HepG2 (cell line): ENCODE measurements around the gene PANK4. TPM values are rescaled to one million over a fixed set of nuclear protein-coding genes. Genes with fewer than 3 reads are reported as not detected.

Source experiments
- ATAC-seq: fragments of 200-7000 bp; cut with Tn5 transposase; 3 replicates; pipeline ENCODE4 v1.9.1; 2020; ENCODE audit warnings: mild to moderate bottlenecking, moderate library complexity
- BruUV-seq: library from RNA; stranded (reverse); fragments of 400-500 nt; replicated peaks from 2 replicates; lab custom pipeline; 2021; lab: Mats Ljungman, UMichigan
- CTCF ChIA-PET: fragments of 300-600 bp; formaldehyde crosslinking; extraction: SDS; loops from one replicate; lab custom pipeline; 2021; ENCODE audit warnings: low total read pairs, inconsistent platforms, low intra/inter-chr PET ratio; lab: Yijun Ruan, JAX
- POLR2A ChIA-PET: fragments of 350-600 bp; sonication (Branson Sonifier 250); formaldehyde crosslinking; loops from one replicate; lab custom pipeline; 2020; ENCODE audit warnings: antibody characterized with exemption, inconsistent platforms; lab: Yijun Ruan, JAX
- DNase-seq: peaks from one replicate; pipeline ENCODE4 v3.0.0-alpha.2; 2015; ENCODE audit warnings: low spot score
- FAIRE-seq: peaks from 3 replicates; lab custom pipeline; 2011; peaks lifted over from hg19 to GRCh38; lab: Jason Lieb, UNC
- H2AFZ ChIP-seq: one replicate; pipeline ENCODE4 v1.6.1; 2011; ENCODE audit warnings: low read length, inconsistent platforms
- H3K27ac ChIP-seq: fragments of 300-600 bp; 3 replicates; pipeline ENCODE4 v1.8.0; 2011; ENCODE audit warnings: mixed run types, mild to moderate bottlenecking, mixed read lengths, low read length, inconsistent platforms; ENCODE audit not compliant: insufficient read depth; ENCODE audit errors: extremely low read length
- H3K27me3 ChIP-seq, 2 experiments: fragments of 200-600 bp in 1 of 2; 2 replicates in 1 of 2; 3 replicates in 1 of 2; pipeline versions ENCODE4 v1.6.0 to v1.8.0; 2011; ENCODE audit warnings: low read length in 2 of 2, mild to moderate bottlenecking in 2 of 2, moderate library complexity in 2 of 2, inconsistent platforms in 1 of 2; ENCODE audit not compliant: insufficient read depth in 2 of 2, control insufficient read depth in 1 of 2
- H3K36me3 ChIP-seq, 2 experiments: fragments of 200-600 bp in 1 of 2; replicated peaks in 1 of 2; 2 replicates in 1 of 2; 3 replicates in 1 of 2; pipeline versions ENCODE4 v1.5.1 to v1.8.0; 2011; ENCODE audit warnings: low read length in 2 of 2, inconsistent platforms in 1 of 2; ENCODE audit not compliant: insufficient read depth in 2 of 2, control insufficient read depth in 1 of 2
- H3K4me1 ChIP-seq: 2 replicates; pipeline ENCODE4 v1.5.1; 2012; ENCODE audit warnings: low read length, inconsistent platforms; ENCODE audit not compliant: insufficient read depth
- H3K4me2 ChIP-seq: 2 replicates; pipeline ENCODE4 v1.6.0; 2011; ENCODE audit warnings: low read depth, low read length, inconsistent platforms
- H3K4me3 ChIP-seq, 3 experiments: fragments of 200-600 bp in 1 of 3; sonication (generic), shearing (Covaris generic) in 1 of 3; replicated peaks in 1 of 3; 2 replicates each; pipeline ENCODE4 v1.5.1; 2011 to 2016; ENCODE audit warnings: low read length in 3 of 3, inconsistent platforms in 2 of 3, low read depth in 2 of 3, mild to moderate bottlenecking in 2 of 3, control low read depth in 1 of 3, mixed read lengths in 1 of 3; ENCODE audit not compliant: insufficient read depth in 1 of 3
- H3K79me2 ChIP-seq: one replicate; pipeline ENCODE4 v1.6.1; 2011; ENCODE audit warnings: low read length, inconsistent platforms; ENCODE audit not compliant: insufficient read depth
- H3K9ac ChIP-seq: 2 replicates; pipeline ENCODE4 v1.6.0; 2011; ENCODE audit warnings: mild to moderate bottlenecking, low read depth, low read length, inconsistent platforms; ENCODE audit not compliant: insufficient read depth
- H3K9me3 ChIP-seq: 2 replicates; pipeline ENCODE4 v1.5.1; 2012; ENCODE audit warnings: mild to moderate bottlenecking, low read length
- H4K20me1 ChIP-seq: 2 replicates; pipeline ENCODE4 v1.6.0; 2011; ENCODE audit warnings: inconsistent platforms, mild to moderate bottlenecking, low read length, moderate library complexity; ENCODE audit not compliant: insufficient read depth
- AGO1 ChIP-seq: fragments of 200-400 bp; formaldehyde crosslinking; IDR thresholded peaks from 2 replicates; pipeline ENCODE4 v1.6.1; 2017; ENCODE audit warnings: mild to moderate bottlenecking, low read depth, low read length, moderate library complexity; ENCODE audit not compliant: poor library complexity, severe bottlenecking
- AGO2 ChIP-seq: fragments of 200-400 bp; formaldehyde crosslinking; optimal IDR thresholded peaks from 2 replicates; pipeline ENCODE3; 2017; ENCODE audit warnings: mild to moderate bottlenecking, low read depth, low read length, moderate library complexity
- AKAP8 ChIP-seq: sonication (generic); formaldehyde crosslinking; IDR thresholded peaks from 2 replicates; pipeline ENCODE4 v1.5.1; 2020; ENCODE audit warnings: mild to moderate bottlenecking, missing genetic modification reagents
- EZH2 ChIP-seq: conservative IDR thresholded peaks from 2 replicates; pipeline ENCODE4 v1.6.1; 2012; ENCODE audit warnings: mild to moderate bottlenecking, low read depth, low read length, moderate library complexity
- KDM2A ChIP-seq: sonication (generic); formaldehyde crosslinking; IDR thresholded peaks from 2 replicates; pipeline ENCODE4 v1.4.0; 2020; ENCODE audit warnings: low read depth, missing genetic modification reagents, borderline replicate concordance
- SMAD9 ChIP-seq: sonication (generic); formaldehyde crosslinking; IDR thresholded peaks from 2 replicates; pipeline ENCODE4 v1.5.1; 2020; ENCODE audit warnings: mild to moderate bottlenecking, missing genetic modification reagents
- ZBTB8A ChIP-seq: sonication (generic); formaldehyde crosslinking; IDR thresholded peaks from 2 replicates; pipeline ENCODE4 v1.4.0; 2020; ENCODE audit warnings: mild to moderate bottlenecking, low read depth, missing genetic modification reagents, borderline replicate concordance
- ZC3H13 ChIP-seq: sonication (generic); formaldehyde crosslinking; IDR thresholded peaks from 2 replicates; pipeline ENCODE4 v1.8.1; 2023; ENCODE audit warnings: mild to moderate bottlenecking, missing genetic modification reagents, moderate library complexity
- ZNF136 ChIP-seq: sonication (generic); formaldehyde crosslinking; IDR thresholded peaks from 2 replicates; pipeline ENCODE4 v1.8.1; 2022; ENCODE audit warnings: low read depth, mild to moderate bottlenecking, moderate library complexity, missing genetic modification reagents
- ZNF530 ChIP-seq: sonication (generic); formaldehyde crosslinking; IDR thresholded peaks from 2 replicates; pipeline ENCODE4 v1.5.0; 2020; ENCODE audit warnings: low read depth, mild to moderate bottlenecking, missing genetic modification reagents
- ZNF580 ChIP-seq: IDR thresholded peaks from 2 replicates; pipeline ENCODE4 v1.6.1; 2016; ENCODE audit warnings: low read depth, borderline replicate concordance
- ZNF607 ChIP-seq: sonication (generic); formaldehyde crosslinking; IDR thresholded peaks from 2 replicates; pipeline ENCODE4 v1.5.1; 2020; ENCODE audit warnings: missing genetic modification reagents, mild to moderate bottlenecking, borderline replicate concordance
- ZNF720 ChIP-seq: sonication (generic); formaldehyde crosslinking; IDR thresholded peaks from 2 replicates; pipeline ENCODE4 v1.4.0; 2020; ENCODE audit warnings: missing genetic modification reagents
- ZNF768 ChIP-seq: sonication (generic); formaldehyde crosslinking; IDR thresholded peaks from 2 replicates; pipeline ENCODE4 v1.4.0; 2020; ENCODE audit warnings: missing genetic modification reagents
- ZNF770 ChIP-seq: sonication (generic); formaldehyde crosslinking; IDR thresholded peaks from 2 replicates; pipeline ENCODE4 v1.5.0; 2020; ENCODE audit warnings: mild to moderate bottlenecking, missing genetic modification reagents
- ZSCAN5A ChIP-seq: sonication (generic); formaldehyde crosslinking; IDR thresholded peaks from 2 replicates; pipeline ENCODE4 v1.8.0; 2022; ENCODE audit warnings: mild to moderate bottlenecking, missing genetic modification reagents, borderline replicate concordance
- WGBS: methylation state at CpG from one replicate; pipeline ENCODE4 v1.1.6; 2017; ENCODE audit warnings: low lambda C conversion rate; 5-methylcytosine and 5-hydroxymethylcytosine counted together
- in situ Hi-C: cut with HindIII; loops from 2 replicates; pipeline ENCODE4 v1.10.0; 2017; ENCODE audit warnings: low pct_unique_long_range_greater_than_20kb; ENCODE audit not compliant: extremely low pct_ligation_motif_present
- intact Hi-C: fragments of 100-400 bp; cut with micrococcal nuclease; formaldehyde crosslinking; loops from one replicate; pipeline ENCODE4 v1.10.0; 2022; ENCODE audit not compliant: unreplicated experiment
- polyA plus RNA-seq, 8 experiments: library from polyadenylated mRNA; depleted of rRNA in 3 of 8; stranded (reverse) in 7 of 8; unstranded in 1 of 8; fragments of >200 nt; fragmentation: Illumina TruSeq in 4 of 8; extraction: Trizol in 4 of 8; gene quantifications; 2 replicates each; pipeline versions ENCODE4 v1.2.1 to v1.2.3, GENCODE V29; 2011 to 2016; ENCODE audit warnings: low read depth in 4 of 8, missing spikeins in 1 of 8, mixed read lengths in 1 of 8; ENCODE audit not compliant: insufficient read depth in 1 of 8
- total RNA-seq, 5 experiments: library from RNA; depleted of rRNA; stranded (reverse); fragments of >200 nt; fragmentation: Illumina TruSeq; extraction: Trizol; gene quantifications; 2 replicates each; pipeline ENCODE4 v1.2.3, GENCODE V29; 2016; ENCODE audit warnings: low read depth in 1 of 5

The PANK4 gene
- total and polyA plus RNA-seq, 2 of the 13 experiments (the other 11 are each of a cell fraction or from before 2014, with no cell fraction given) = 17.4 to 19.3 TPM

DNA sequence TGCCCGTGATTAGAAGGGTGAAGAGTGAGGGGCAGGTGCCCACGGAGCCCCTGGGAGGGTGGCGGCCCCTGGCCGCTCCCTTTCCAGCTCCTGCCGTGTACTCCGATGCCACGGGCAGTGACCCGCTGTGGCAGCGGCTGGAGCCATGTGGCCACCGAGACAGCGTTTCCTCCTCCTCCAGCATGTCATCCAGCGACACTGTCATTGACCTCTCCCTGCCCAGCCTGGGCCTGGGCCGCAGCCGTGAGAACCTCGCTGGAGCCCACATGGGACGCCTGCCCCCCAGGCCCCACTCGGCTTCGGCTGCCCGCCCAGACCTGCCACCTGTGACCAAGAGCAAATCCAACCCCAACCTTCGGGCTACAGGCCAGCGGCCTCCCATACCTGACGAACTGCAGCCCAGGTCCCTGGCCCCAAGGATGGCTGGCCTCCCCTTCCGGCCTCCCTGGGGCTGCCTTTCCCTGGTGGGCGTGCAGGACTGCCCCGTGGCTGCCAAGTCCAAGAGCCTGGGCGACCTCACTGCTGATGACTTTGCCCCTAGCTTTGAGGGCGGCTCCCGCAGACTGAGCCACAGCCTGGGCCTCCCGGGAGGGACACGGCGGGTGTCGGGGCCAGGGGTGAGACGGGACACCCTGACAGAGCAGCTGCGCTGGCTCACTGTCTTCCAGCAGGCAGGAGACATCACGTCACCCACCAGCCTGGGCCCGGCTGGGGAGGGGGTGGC, 22.0 kb downstream of the PANK4 start:
- FAIRE-seq (no peak), ATAC-seq (peak; percentile 3; the same call in 2 of the 3 replicates), DNase-seq (no peak)
- CTCF ChIA-PET = no interaction called here
- H3K4me1 ChIP-seq = peaks cover 11% of the 10 kb centered on the region
- no peak overlapping the region for H3K4me3 ChIP-seq
- POLR2A ChIA-PET = no interaction called here
- no peak overlapping the region for H3K27ac ChIP-seq
- no CpG with 5 or more reads among the region's 36 CpGs for WGBS
- no peaks in the 10 kb centered on the region for H3K79me2 ChIP-seq
- no peak overlapping the region for H2AFZ ChIP-seq
- peaks cover 15 to 43% of the 10 kb centered on the region in 2 experiments for H3K27me3 ChIP-seq
- H3K36me3 ChIP-seq = peaks cover 0 to 5% of the 10 kb centered on the region in 2 experiments; a peak in 1 of 5 replicates
- no peaks in the 10 kb centered on the region for H3K9me3 ChIP-seq
- H4K20me1 ChIP-seq = no peaks in the 10 kb centered on the region
- intact Hi-C loops = no loop called here
- in situ Hi-C loops = loop anchor here (25.0 kb wide), 1 partner anchor 317 kb away; the partner anchor contains the start of gene FAAP20
- no peak overlapping the region for H3K4me2 ChIP-seq
- no TSS peak for BruUV-seq
- no peak for TF ChIP-seq ZNF720
- TF ChIP-seq AGO2 = peak; percentile 53
- no peak for TF ChIP-seq ZNF580 (CRISPR knock-in tag)
- no peak for TF ChIP-seq SMAD9 (CRISPR knock-in tag)
- no peak for TF ChIP-seq ZNF530 (CRISPR knock-in tag)
- peak; percentile 54 for TF ChIP-seq ZNF770 (CRISPR knock-in tag)
- TF ChIP-seq ZNF136 (CRISPR knock-in tag) = no peak
- TF ChIP-seq ZC3H13 (CRISPR knock-in tag) = peak; percentile 41; the same call in 1 of the 2 replicates
- TF ChIP-seq ZBTB8A (CRISPR knock-in tag) = no peak
- no peak for TF ChIP-seq ZNF768
- peak; percentile 92 for TF ChIP-seq EZH2
- TF ChIP-seq ZNF607 (CRISPR knock-in tag) = 0 out of 2 replicates have a peak, but pooled peaks have one; percentile 25
- peak; percentile 79; the same call in 1 of the 2 replicates for TF ChIP-seq AKAP8
- TF ChIP-seq KDM2A = peak; percentile 72; the same call in 1 of the 2 replicates
- no peak for TF ChIP-seq ZSCAN5A (CRISPR knock-in tag)
- peak; percentile 60 for TF ChIP-seq AGO1
- no peak overlapping the region for H3K9ac ChIP-seq
